ENCODE data around the gene DNMT1.
"Not testable (repeated sequence)": the region's sequence is repeated elsewhere in the genome, so short reads cannot be mapped to it uniquely, and the experiment has no call there.

The DNMT1 gene

GRCh38 chr19:10220695-10221094, 25.9 kb upstream of the DNMT1 start:
- DNase-seq = no peak

DNA sequence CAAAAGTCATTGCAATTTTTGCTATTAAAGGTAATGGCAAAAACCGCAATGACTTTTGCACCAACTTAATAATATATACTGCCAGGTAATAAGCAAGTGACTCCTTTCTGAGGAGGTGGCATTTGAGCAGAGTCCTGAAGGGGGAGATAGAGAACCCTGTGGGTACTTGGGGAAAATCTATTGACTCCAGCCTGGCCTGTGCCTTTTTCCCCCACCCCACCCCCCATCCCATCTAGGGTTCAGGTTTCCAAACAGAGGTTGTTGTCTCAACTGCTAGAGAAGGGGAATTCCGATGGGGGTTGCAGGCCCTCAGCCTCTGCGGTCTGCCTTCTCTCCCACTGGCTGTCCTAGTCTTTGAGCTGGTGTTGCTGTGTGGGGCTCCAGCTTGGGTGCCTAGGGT, 24.9 kb upstream of the DNMT1 start:
- no peak for DNase-seq

- no peak for DNase-seq
These were observed 22.3 kb upstream of the DNMT1 start for GRCh38 chr19:10217085-10217484.

GRCh38 chr19:10214784-10215183, 20.0 kb upstream of the DNMT1 start:
- no peak for DNase-seq

DNA sequence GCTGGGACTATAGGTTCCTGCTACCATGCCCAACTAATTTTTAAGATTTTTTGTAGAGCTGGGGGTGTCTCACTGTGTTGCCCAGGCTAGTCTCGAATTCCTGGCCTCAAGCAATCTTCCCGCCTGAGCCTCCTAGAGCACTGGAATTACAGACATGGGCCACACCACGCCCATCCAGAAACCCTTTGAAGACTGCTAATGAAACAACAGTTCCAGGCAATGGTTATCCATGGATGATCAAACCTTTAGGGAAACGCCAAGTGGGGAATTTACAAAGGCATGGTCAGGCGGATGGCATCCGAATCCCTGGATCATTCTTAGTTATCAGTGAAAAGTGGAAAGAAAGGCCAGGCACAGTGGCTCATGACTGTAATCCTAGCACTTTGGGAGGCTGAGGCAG, 16.9 kb upstream of the DNMT1 start:
- no peak for DNase-seq

- no peak for DNase-seq
These were observed 16.3 kb upstream of the DNMT1 start for GRCh38 chr19:10211061-10211460.

- DNase-seq = no peak
These were observed 14.6 kb upstream of the DNMT1 start for GRCh38 chr19:10209315-10209714.

GRCh38 chr19:10207026-10207425, 12.3 kb upstream of the DNMT1 start:
- DNase-seq = no peak

GRCh38 chr19:10206226-10206885, 11.6 kb upstream of the DNMT1 start:
- no peak for DNase-seq

DNA sequence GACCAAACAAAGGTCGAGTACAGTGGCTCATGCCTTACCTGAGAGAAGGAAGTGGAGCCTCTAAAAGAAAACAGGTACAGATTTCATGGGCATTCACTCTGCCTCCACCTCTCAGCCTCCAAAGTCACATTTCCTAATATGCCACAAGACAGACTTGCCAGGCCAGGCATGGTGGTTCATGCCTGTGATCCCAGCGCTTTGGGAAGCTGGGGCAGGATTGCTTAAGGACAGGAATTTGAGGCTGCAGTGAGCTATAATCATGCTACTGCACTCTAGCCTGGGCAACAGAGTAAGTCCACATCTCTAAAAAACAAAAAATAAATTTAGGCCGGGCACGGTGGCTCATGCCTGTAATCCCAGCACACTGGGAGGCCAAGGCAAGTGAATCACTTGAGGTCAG, 10.9 kb upstream of the DNMT1 start:
- DNase-seq = no peak

GRCh38 chr19:10203686-10204085, 8.9 kb upstream of the DNMT1 start:
- DNase-seq = no peak

GRCh38 chr19:10201176-10201575, 6.4 kb upstream of the DNMT1 start:
- no peak for DNase-seq

- not testable (repeated sequence) for DNase-seq
These were observed 5.3 kb upstream of the DNMT1 start for GRCh38 chr19:10200101-10200500.

GRCh38 chr19:10198889-10199644, 4.3 kb upstream of the DNMT1 start:
- not testable (repeated sequence) for DNase-seq

GRCh38 chr19:10195199-10195519, 406 bp upstream of the DNMT1 start:
- DNase-seq = no peak

DNA sequence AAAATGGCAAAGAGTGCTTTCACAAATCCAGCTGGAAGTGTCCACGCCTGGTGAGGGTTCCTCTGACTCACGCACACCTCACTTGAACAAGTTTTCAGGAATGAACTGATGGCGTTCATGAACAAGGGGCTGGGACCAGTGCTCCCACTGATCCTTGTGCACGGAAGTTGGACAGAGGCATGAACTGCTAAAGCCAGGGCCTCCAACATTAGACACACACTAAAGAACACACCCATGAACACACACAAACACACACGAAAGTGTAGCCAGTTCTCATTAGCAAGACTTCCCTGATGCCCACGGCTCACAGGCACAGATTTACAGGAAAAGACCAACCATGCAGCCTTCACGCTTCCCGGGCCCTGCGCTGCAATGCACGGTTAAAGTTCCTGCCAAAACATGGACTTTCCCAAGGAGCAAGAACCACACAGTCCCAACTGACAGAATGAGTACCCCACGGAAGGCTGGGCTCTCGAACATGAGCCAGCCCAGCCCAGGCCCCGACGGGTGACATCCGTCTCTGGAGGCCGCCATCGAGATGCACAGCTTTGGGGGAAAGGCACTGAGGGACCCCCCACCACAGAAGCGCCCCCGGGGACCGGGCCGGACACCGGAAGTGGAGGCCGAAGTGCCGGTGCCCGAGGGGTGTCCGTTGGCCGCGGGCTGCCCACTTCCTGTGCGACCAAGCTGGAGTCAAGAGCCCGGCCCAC, 808 bp downstream of the DNMT1 start:
- DNase-seq = peak in 2 of 4 experiments; percentile 24 to 56

DNA sequence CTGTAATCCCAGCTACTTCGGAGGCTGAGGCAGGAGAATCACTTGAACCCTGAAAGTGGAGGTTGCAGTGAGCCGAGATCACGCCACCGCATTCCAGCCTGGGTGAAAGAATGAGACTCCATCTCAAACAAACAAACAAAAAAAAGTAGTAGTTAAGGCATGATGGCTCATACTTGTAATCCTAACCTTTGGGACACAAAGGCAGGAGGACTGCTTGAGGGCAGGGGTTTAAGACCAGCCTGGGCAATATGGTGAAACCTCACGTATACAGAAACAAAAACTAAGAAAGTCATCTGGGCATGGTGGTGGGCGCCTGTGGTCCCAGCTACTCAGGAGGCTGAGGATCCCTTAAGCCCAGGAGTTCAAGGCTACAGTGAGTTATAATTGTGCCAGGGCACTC, 1.8 kb downstream of the DNMT1 start:
- DNase-seq = no peak

- DNase-seq = no peak
These were observed 3.4 kb downstream of the DNMT1 start for GRCh38 chr19:10191347-10191746.

GRCh38 chr19:10190026-10190425, 4.7 kb downstream of the DNMT1 start:
- DNase-seq = no peak

- no peak for DNase-seq
These were observed 5.1 kb downstream of the DNMT1 start for GRCh38 chr19:10189616-10190015.

DNA sequence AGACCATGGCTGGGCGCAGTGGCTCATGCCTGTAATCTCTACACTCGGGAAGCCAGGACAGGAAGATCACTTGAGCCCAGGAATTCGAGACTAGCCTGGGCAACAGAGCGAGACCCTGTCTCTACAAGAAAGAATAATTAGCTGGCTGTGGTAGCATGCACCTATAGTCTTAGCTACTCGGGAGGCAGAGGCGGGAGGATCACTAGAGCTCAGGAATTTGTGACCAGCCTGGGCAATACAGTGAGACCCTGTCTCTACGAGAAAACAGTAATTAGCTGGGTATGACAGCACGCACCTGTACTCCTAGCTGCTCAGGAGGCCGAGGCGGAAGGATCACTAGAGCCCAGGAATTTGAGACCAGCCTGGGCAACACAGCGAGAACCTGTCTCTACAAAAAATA, 7.4 kb downstream of the DNMT1 start:
- no peak for DNase-seq

GRCh38 chr19:10184636-10185035, 10.1 kb downstream of the DNMT1 start:
- no peak for DNase-seq

GRCh38 chr19:10183926-10184325, 10.8 kb downstream of the DNMT1 start:
- no peak for DNase-seq

- DNase-seq = no peak
These were observed 11.9 kb downstream of the DNMT1 start for GRCh38 chr19:10182847-10183246.

Measured in activated naive CD4-positive, alpha-beta T cell (primary cell).